GM12873 (cell line): Measurements from ENCODE around the gene FAM25G.
A peak's percentile ranks its signal among the peaks of the same experiment; 100 is the strongest.
"Not testable (repeated sequence)": the region's sequence is repeated elsewhere in the genome, so short reads cannot be mapped to it uniquely, and the experiment has no call there.

Experiments
- CTCF ChIP-seq: IDR thresholded peaks from 2 replicates; pipeline ENCODE4 v1.5.1; 2012; ENCODE audit warnings: low read depth, mild to moderate bottlenecking, moderate library complexity, low read length, control low read depth; ENCODE audit not compliant: insufficient read depth; ENCODE audit errors: missing control alignments

FAM25G gene

GRCh38 chr10:47491600-47491999, at the start of gene FAM25G:
Gene FAM25G, minus strand, starts transcription at chr10:47491700. Its CDS starts 26 bp downstream, at chr10:47491674.
- not testable (repeated sequence) for TF ChIP-seq CTCF

GRCh38 chr10:47523475-47523874, 32.0 kb upstream of the FAM25G start, which contains the start of gene AGAP9:
Gene AGAP9, minus strand, starts transcription at chr10:47523638. Its CDS starts 112 bp downstream, at chr10:47523526.
- not testable (repeated sequence) for TF ChIP-seq CTCF

- not testable (repeated sequence) for TF ChIP-seq CTCF
Measured at GRCh38 chr10:47483923-47484322, 7.6 kb downstream of the FAM25G start, which contains the start of gene ANXA8. Gene ANXA8, minus strand, starts transcription at chr10:47484115. Its CDS starts 182 bp downstream, at chr10:47483933.

GRCh38 chr10:47461261-47461687, 30.2 kb downstream of the FAM25G start:
- peak; percentile 16 for TF ChIP-seq CTCF

DNA sequence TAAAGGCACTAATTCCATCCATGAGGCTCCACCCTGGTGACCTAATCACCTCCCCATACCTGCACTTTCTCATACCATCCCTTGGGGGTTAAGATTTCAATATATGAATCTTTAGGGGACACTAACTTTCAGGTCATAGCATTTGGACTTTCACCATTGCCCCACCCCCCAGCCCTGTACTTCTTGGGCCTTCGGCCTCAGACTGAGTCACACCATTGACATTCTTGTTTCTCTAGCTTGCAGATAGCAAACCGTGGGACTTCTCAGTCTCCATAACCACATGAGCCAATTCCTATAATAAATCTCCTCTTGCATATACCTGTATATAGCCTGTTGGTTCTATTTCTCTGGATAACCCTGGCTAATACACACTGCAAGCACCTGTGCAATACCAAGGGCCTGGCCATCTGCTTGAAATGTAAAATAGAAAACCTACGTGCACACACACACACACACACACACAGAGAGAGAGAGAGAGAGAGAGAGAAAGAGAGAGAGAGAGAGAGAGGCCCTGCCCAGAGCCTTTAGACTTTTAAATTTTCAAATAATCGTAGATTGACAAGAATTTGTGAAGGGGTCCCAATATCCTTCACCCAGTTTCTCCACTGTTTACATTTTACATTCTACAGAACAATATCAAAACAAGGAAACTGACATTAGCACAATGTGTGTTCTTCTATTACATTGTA, 32.9 kb downstream of the FAM25G start:
- no peak for TF ChIP-seq CTCF

GRCh38 chr10:47457826-47458225, 33.7 kb downstream of the FAM25G start:
- TF ChIP-seq CTCF = no peak

- TF ChIP-seq CTCF = no peak
Measured at GRCh38 chr10:47457528-47457820, 34.0 kb downstream of the FAM25G start.
